ENCODE data around the gene KCNMA1. TPM values are rescaled to one million over a fixed set of nuclear protein-coding genes. Genes with fewer than 3 reads are reported as not detected.

KCNMA1 gene
- total RNA-seq, 1 experiment from 2014 or later: 143 TPM

DNA sequence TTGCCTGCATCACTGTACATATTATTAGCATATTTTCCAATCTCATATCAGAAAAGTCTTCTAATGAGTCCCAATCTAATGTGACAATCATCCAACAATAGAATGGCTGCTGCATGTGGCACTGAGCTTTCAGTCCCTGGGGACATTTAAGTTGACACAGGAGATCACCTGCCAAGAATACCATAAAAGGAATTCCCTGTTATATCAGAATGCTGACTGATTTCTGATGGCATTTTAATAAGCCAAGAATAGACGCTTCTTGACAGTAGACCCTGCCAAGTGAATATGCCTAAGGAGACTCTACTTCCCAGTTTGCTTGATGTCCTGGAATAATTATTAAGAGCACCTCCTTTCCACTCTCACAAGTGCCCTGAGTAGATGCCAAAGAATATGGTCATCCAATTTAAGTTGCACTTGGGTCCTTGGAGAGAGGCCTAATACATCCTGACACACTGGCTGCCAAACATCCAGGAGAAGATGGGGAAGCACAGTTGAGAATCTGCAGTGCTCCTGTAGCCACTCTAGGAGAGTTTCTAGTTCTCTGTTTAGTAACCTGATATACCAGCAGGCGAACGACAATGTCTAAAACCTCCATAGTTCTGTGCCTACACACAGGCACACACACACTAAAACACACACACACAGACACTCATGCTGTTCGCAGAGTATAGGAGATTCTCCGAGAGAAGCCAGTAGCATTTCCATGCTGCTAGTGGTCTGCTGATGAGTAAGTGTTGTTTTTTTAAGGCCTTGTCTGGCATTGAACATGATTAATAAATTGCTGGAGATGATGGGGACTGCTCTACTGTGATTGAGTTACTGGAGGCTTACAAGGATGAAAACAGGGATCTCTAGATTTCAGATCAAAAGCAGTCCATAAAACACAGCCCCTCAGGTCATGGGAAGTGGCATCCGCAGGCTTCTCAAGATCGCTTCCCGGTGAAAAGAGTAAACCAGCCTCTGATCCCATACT, 369.6 kb downstream of the KCNMA1 start:
- no peaks in the 10 kb centered on the region for H3K79me2 ChIP-seq (ENCODE audit: low read length)
- H3K9ac ChIP-seq (ENCODE audit: low read length): no peak overlapping the region
- ATAC-seq (peak; percentile 20; the same call in 1 of the 2 replicates), DNase-seq (no peak)
- ChIA-PET CTCF (no interaction called here), POLR2A (ENCODE audit: unreplicated experiment) (interaction anchor here (0.6 kb wide), 1 partner anchor 107 kb away, joined by 5 read pairs; no protein-coding TSS in a partner anchor)
- peaks cover 15% of the 10 kb centered on the region for H3K4me1 ChIP-seq (ENCODE audit: insufficient read depth, low read length)
- no peaks in the 10 kb centered on the region for H3F3A ChIP-seq (ENCODE audit: low read length, unreplicated experiment)
- no peak overlapping the region for H3K4me3 ChIP-seq (ENCODE audit: low read length)
- H3K27me3 ChIP-seq (ENCODE audit: low read length): no peaks in the 10 kb centered on the region
- no peaks in the 10 kb centered on the region for H4K20me1 ChIP-seq (ENCODE audit: low read length)
- no peak overlapping the region for H3K27ac ChIP-seq (ENCODE audit: low read length)
- no peak overlapping the region for H3K4me2 ChIP-seq (ENCODE audit: low read length)
- no TSS peak for BruUV-seq (replicated peaks)
- H3K9me3 ChIP-seq (ENCODE audit: low read length): no peaks in the 10 kb centered on the region
- H3K36me3 ChIP-seq (ENCODE audit: low read depth, low read length): no peaks in the 10 kb centered on the region
- TF ChIP-seq CTCF (conservative IDR thresholded peaks at IDR 0.05; ENCODE audit: low read depth, low read length) (no peak), EZH2phosphoT487 (IDR thresholded peaks at IDR 0.05; ENCODE audit: borderline replicate concordance, low read length) (no peak), EZH2 (IDR thresholded peaks at IDR 0.05; ENCODE audit: low read length, unreplicated experiment) (no peak)
- intact Hi-C loops (cut with micrococcal nuclease): no loop called here
- no peak overlapping the region for H2AFZ ChIP-seq (ENCODE audit: low read length)
- no peaks in the 10 kb centered on the region for H3K9me2 ChIP-seq (replicated peaks; ENCODE audit: low read length)

- Histone ChIP-seq H3F3A (ENCODE audit: low read length, unreplicated experiment) (no peaks in the 10 kb centered on the region), H3K4me1 (ENCODE audit: insufficient read depth, low read length) (peaks cover 11% of the 10 kb centered on the region), H3K79me2 (ENCODE audit: low read length) (no peaks in the 10 kb centered on the region), H3K4me2 (ENCODE audit: low read length) (no peak overlapping the region), H3K9ac (ENCODE audit: low read length) (no peak overlapping the region), H3K27me3 (ENCODE audit: low read length) (no peaks in the 10 kb centered on the region), H3K9me3 (ENCODE audit: low read length) (no peaks in the 10 kb centered on the region), H3K4me3 (ENCODE audit: low read length) (no peak overlapping the region), H4K20me1 (ENCODE audit: low read length) (no peaks in the 10 kb centered on the region), H2AFZ (ENCODE audit: low read length) (no peak overlapping the region), H3K9me2 (replicated peaks; ENCODE audit: low read length) (no peaks in the 10 kb centered on the region), H3K27ac (ENCODE audit: low read length) (no peak overlapping the region), H3K36me3 (ENCODE audit: low read depth, low read length) (no peaks in the 10 kb centered on the region)
- TF ChIP-seq EZH2 (IDR thresholded peaks at IDR 0.05; ENCODE audit: low read length, unreplicated experiment): no peak
- no peak for TF ChIP-seq EZH2phosphoT487 (IDR thresholded peaks at IDR 0.05; ENCODE audit: borderline replicate concordance, low read length)
- no peak for TF ChIP-seq CTCF (conservative IDR thresholded peaks at IDR 0.05; ENCODE audit: low read depth, low read length)
- ATAC-seq: no peak
- ChIA-PET POLR2A (ENCODE audit: unreplicated experiment) (interaction anchor here (0.6 kb wide), 1 partner anchor 26 kb away, joined by 3 read pairs; no protein-coding TSS in a partner anchor), CTCF (no interaction called here)
- BruUV-seq (replicated peaks): no TSS peak
- DNase-seq: no peak
- intact Hi-C loops (cut with micrococcal nuclease): no loop called here
These were observed 371.4 kb downstream of the KCNMA1 start for GRCh38 chr10:77266242-77266641.

GRCh38 chr10:77264527-77264926, 373.1 kb downstream of the KCNMA1 start:
- H3F3A ChIP-seq (ENCODE audit: low read length, unreplicated experiment): no peaks in the 10 kb centered on the region
- no peaks in the 10 kb centered on the region for H4K20me1 ChIP-seq (ENCODE audit: low read length)
- TF ChIP-seq CTCF (conservative IDR thresholded peaks at IDR 0.05; ENCODE audit: low read depth, low read length) (no peak), EZH2 (IDR thresholded peaks at IDR 0.05; ENCODE audit: low read length, unreplicated experiment) (no peak), EZH2phosphoT487 (IDR thresholded peaks at IDR 0.05; ENCODE audit: borderline replicate concordance, low read length) (no peak)
- H3K4me2 ChIP-seq (ENCODE audit: low read length): peak overlapping the region; percentile 1; the same call in 1 of the 2 replicates
- BruUV-seq (replicated peaks): no TSS peak
- H3K27me3 ChIP-seq (ENCODE audit: low read length): no peaks in the 10 kb centered on the region
- H2AFZ ChIP-seq (ENCODE audit: low read length): no peak overlapping the region
- DNase-seq: no peak
- no peaks in the 10 kb centered on the region for H3K9me3 ChIP-seq (ENCODE audit: low read length)
- no peaks in the 10 kb centered on the region for H3K79me2 ChIP-seq (ENCODE audit: low read length)
- intact Hi-C loops (cut with micrococcal nuclease): no loop called here
- ChIA-PET POLR2A (ENCODE audit: unreplicated experiment) (no interaction called here), CTCF (no interaction called here)
- no peak overlapping the region for H3K27ac ChIP-seq (ENCODE audit: low read length)
- H3K9me2 ChIP-seq (replicated peaks; ENCODE audit: low read length): no peaks in the 10 kb centered on the region
- no peak for ATAC-seq
- H3K9ac ChIP-seq (ENCODE audit: low read length): no peak overlapping the region
- H3K4me1 ChIP-seq (ENCODE audit: insufficient read depth, low read length): peaks cover 11% of the 10 kb centered on the region
- no peak overlapping the region for H3K4me3 ChIP-seq (ENCODE audit: low read length)
- no peaks in the 10 kb centered on the region for H3K36me3 ChIP-seq (ENCODE audit: low read depth, low read length)

All from PC-3 (cell line).